MM.1S (cell line): Measurements from ENCODE around the gene ZNF593OS.

Experiments
- DNase-seq: peaks from one replicate; pipeline ENCODE4 v3.0.0-alpha.2; 2015
- H2AFZ ChIP-seq: fragments of 300-600 bp; sonication (generic); 2 replicates; pipeline ENCODE4 v1.6.0; 2016; ENCODE audit warnings: antibody characterized with exemption, low read length
- H3F3A ChIP-seq: fragments of 300-600 bp; sonication (generic); 2 replicates; pipeline ENCODE4 v1.6.1; 2016; ENCODE audit warnings: mild to moderate bottlenecking, antibody characterized with exemption, low read length, moderate library complexity, mixed read lengths; ENCODE audit not compliant: insufficient read depth
- H3K27ac ChIP-seq: fragments of 300-600 bp; sonication (generic); 2 replicates; pipeline ENCODE4 v1.5.1; 2016; ENCODE audit warnings: mild to moderate bottlenecking, low read length
- H3K27me3 ChIP-seq: fragments of 300-600 bp; sonication (generic); replicated peaks from 2 replicates; pipeline ENCODE4 v1.6.0; 2016; ENCODE audit warnings: low read length; ENCODE audit not compliant: insufficient read depth
- H3K36me3 ChIP-seq: fragments of 300-600 bp; sonication (generic); replicated peaks from 2 replicates; pipeline ENCODE4 v1.6.1; 2016; ENCODE audit warnings: mild to moderate bottlenecking, low read length, mixed read lengths; ENCODE audit not compliant: insufficient read depth
- H3K4me1 ChIP-seq: fragments of 300-600 bp; sonication (generic); 2 replicates; pipeline ENCODE4 v1.6.1; 2016; ENCODE audit warnings: low read length, mixed read lengths
- H3K4me2 ChIP-seq: fragments of 300-600 bp; sonication (generic); 2 replicates; pipeline ENCODE4 v1.6.0; 2016; ENCODE audit warnings: low read depth, low read length
- H3K4me3 ChIP-seq: fragments of 300-600 bp; sonication (generic); 2 replicates; pipeline ENCODE4 v1.5.1; 2016; ENCODE audit warnings: low read length, mixed read lengths
- H3K79me2 ChIP-seq: fragments of 300-600 bp; sonication (generic); 2 replicates; pipeline ENCODE4 v1.6.1; 2016; ENCODE audit warnings: mixed run types, low read length, mixed read lengths
- H3K9ac ChIP-seq: fragments of 300-600 bp; sonication (generic); 2 replicates; pipeline ENCODE4 v1.6.1; 2016; ENCODE audit warnings: low read length, mixed read lengths
- H3K9me2 ChIP-seq: fragments of 300-600 bp; sonication (generic); replicated peaks from 2 replicates; pipeline ENCODE4 v1.6.1; 2016; ENCODE audit warnings: mild to moderate bottlenecking, low read length, mixed read lengths; ENCODE audit not compliant: insufficient read depth
- H3K9me3 ChIP-seq: fragments of 300-600 bp; sonication (generic); replicated peaks from 2 replicates; pipeline ENCODE4 v1.6.1; 2016; ENCODE audit warnings: mild to moderate bottlenecking, low read length, mixed read lengths; ENCODE audit not compliant: insufficient read depth
- H4K20me1 ChIP-seq: fragments of 300-600 bp; sonication (generic); 2 replicates; pipeline ENCODE4 v1.6.1; 2016; ENCODE audit warnings: mild to moderate bottlenecking, low read length, moderate library complexity, mixed read lengths; ENCODE audit not compliant: insufficient read depth
- CTCF ChIP-seq: fragments of 300-600 bp; sonication (generic); IDR thresholded peaks from 2 replicates; pipeline ENCODE4 v1.5.1; 2016; ENCODE audit warnings: antibody characterized with exemption, low read length, mixed read lengths
- EZH2 ChIP-seq: fragments of 300-600 bp; sonication (generic); optimal IDR thresholded peaks from 2 replicates; pipeline ENCODE3; 2017; ENCODE audit warnings: low read depth, mild to moderate bottlenecking, antibody characterized with exemption, low read length, mixed read lengths
- EZH2phosphoT487 ChIP-seq: fragments of 300-600 bp; sonication (generic); IDR thresholded peaks from 2 replicates; pipeline ENCODE4 v1.6.1; 2018; ENCODE audit warnings: antibody characterized with exemption, low read length

The ZNF593OS gene

GRCh38 chr1:26164861-26165842, 6.5 kb downstream of the ZNF593OS start:
- DNase-seq: no peak
- peak overlapping the region; percentile 98; the same call in 1 of the 2 replicates for H3K4me2 ChIP-seq
- H3K9ac ChIP-seq: no peak overlapping the region

GRCh38 chr1:26164036-26164860, 7.4 kb downstream of the ZNF593OS start:
- Histone ChIP-seq H3K27me3 (peaks cover 27% of the 10 kb centered on the region), H3K4me3 (peak overlapping the region; percentile 63), H3K4me1 (peaks cover 10% of the 10 kb centered on the region), H3K36me3 (no peaks in the 10 kb centered on the region), H3K79me2 (no peaks in the 10 kb centered on the region), H3K9me2 (no peaks in the 10 kb centered on the region), H3F3A (no peaks in the 10 kb centered on the region), H4K20me1 (no peaks in the 10 kb centered on the region), H3K9me3 (no peaks in the 10 kb centered on the region), H3K4me2 (peak overlapping the region; percentile 98), H2AFZ (peak overlapping the region; percentile 84), H3K27ac (no peak overlapping the region), H3K9ac (peak overlapping the region; percentile 12; the same call in 1 of the 2 replicates)
- DNase-seq: peak; percentile 48
- TF ChIP-seq EZH2phosphoT487 (no peak), CTCF (peak; percentile 48), EZH2 (no peak)

More at GRCh38 chr1:26164861-26165842, 6.5 kb downstream of the ZNF593OS start:
- Histone ChIP-seq H3K4me1 (peaks cover 10% of the 10 kb centered on the region), H4K20me1 (no peaks in the 10 kb centered on the region), H3K9me3 (no peaks in the 10 kb centered on the region), H3K27me3 (peaks cover 27% of the 10 kb centered on the region), H3F3A (no peaks in the 10 kb centered on the region), H3K9me2 (no peaks in the 10 kb centered on the region), H3K79me2 (peaks cover 4% of the 10 kb centered on the region), H3K4me3 (no peak overlapping the region), H3K36me3 (no peaks in the 10 kb centered on the region), H3K27ac (no peak overlapping the region), H2AFZ (no peak overlapping the region; the same call in 1 of the 2 replicates)
- TF ChIP-seq EZH2phosphoT487: no peak
- TF ChIP-seq EZH2: no peak
- no peak for TF ChIP-seq CTCF

- peak overlapping the region; percentile 84 for H2AFZ ChIP-seq
Measured at GRCh38 chr1:26163684-26164035, 8.0 kb downstream of the ZNF593OS start.

More at GRCh38 chr1:26163684-26164035, 8.0 kb downstream of the ZNF593OS start:
- no peak overlapping the region for H3K27ac ChIP-seq
- H3K4me3 ChIP-seq: peak overlapping the region; percentile 63
- H3K27me3 ChIP-seq: peaks cover 27% of the 10 kb centered on the region
- H3K9me2 ChIP-seq: no peaks in the 10 kb centered on the region
- H3K4me1 ChIP-seq: peaks cover 10% of the 10 kb centered on the region
- no peaks in the 10 kb centered on the region for H3K9me3 ChIP-seq
- H3K79me2 ChIP-seq: no peaks in the 10 kb centered on the region
- H4K20me1 ChIP-seq: no peaks in the 10 kb centered on the region
- no peaks in the 10 kb centered on the region for H3F3A ChIP-seq
- TF ChIP-seq EZH2 (no peak), CTCF (no peak), EZH2phosphoT487 (no peak)
- peak overlapping the region; percentile 98 for H3K4me2 ChIP-seq
- H3K36me3 ChIP-seq: no peaks in the 10 kb centered on the region
- H3K9ac ChIP-seq: peak overlapping the region; percentile 12; the same call in 1 of the 2 replicates
- DNase-seq: no peak
